GM12878 (cell line): ENCODE results near the gene USP15.

Source experiments
- CTCF ChIP-seq, 3 experiments: IDR thresholded peaks in 2 of 3; conservative IDR thresholded peaks in 1 of 3; 2 replicates each; pipeline ENCODE4 v1.5.1; 2011; ENCODE audit warnings: low read depth in 3 of 3, low read length in 3 of 3, mild to moderate bottlenecking in 3 of 3, control low read depth in 2 of 3, moderate library complexity in 2 of 3, inconsistent platforms in 1 of 3, mixed read lengths in 1 of 3; ENCODE audit not compliant: control insufficient read depth in 2 of 3, insufficient read depth in 1 of 3; ENCODE audit errors: extremely low read depth in 1 of 3
- ETV6 ChIP-seq, 2 experiments: fragments of 450-650 bp in 1 of 2; IDR thresholded peaks in 1 of 2; conservative IDR thresholded peaks in 1 of 2; 2 replicates each; pipeline ENCODE4 v1.6.1; 2014; ENCODE audit warnings: antibody characterized with exemption in 1 of 2, borderline replicate concordance in 1 of 2, low read depth in 1 of 2, mild to moderate bottlenecking in 1 of 2, moderate library complexity in 1 of 2
- GABPA ChIP-seq: IDR thresholded peaks from 2 replicates; pipeline ENCODE4 v1.6.1; 2014; ENCODE audit warnings: antibody characterized with exemption, low read depth, mild to moderate bottlenecking, inconsistent platforms
- IRF3 ChIP-seq: fragments of 450-650 bp; IDR thresholded peaks from 2 replicates; pipeline ENCODE4 v1.6.1; 2014; ENCODE audit warnings: mild to moderate bottlenecking
- NR2C2 ChIP-seq: IDR thresholded peaks from 2 replicates; pipeline ENCODE4 v1.6.1; 2011; ENCODE audit warnings: borderline replicate concordance, low read depth; ENCODE audit not compliant: control insufficient read depth, insufficient read length
- POLR2A ChIP-seq: IDR thresholded peaks from 2 replicates; pipeline ENCODE4 v1.6.1; 2011; ENCODE audit warnings: low read depth, mild to moderate bottlenecking, low read length
- RFX5 ChIP-seq: IDR thresholded peaks from 2 replicates; pipeline ENCODE4 v1.6.1; 2011; ENCODE audit warnings: low read depth, low read length, improper control_type of control experiment
- SIN3A ChIP-seq: IDR thresholded peaks from 2 replicates; pipeline ENCODE4 v1.6.1; 2012; ENCODE audit warnings: low read depth, low read length, improper control_type of control experiment

DNA sequence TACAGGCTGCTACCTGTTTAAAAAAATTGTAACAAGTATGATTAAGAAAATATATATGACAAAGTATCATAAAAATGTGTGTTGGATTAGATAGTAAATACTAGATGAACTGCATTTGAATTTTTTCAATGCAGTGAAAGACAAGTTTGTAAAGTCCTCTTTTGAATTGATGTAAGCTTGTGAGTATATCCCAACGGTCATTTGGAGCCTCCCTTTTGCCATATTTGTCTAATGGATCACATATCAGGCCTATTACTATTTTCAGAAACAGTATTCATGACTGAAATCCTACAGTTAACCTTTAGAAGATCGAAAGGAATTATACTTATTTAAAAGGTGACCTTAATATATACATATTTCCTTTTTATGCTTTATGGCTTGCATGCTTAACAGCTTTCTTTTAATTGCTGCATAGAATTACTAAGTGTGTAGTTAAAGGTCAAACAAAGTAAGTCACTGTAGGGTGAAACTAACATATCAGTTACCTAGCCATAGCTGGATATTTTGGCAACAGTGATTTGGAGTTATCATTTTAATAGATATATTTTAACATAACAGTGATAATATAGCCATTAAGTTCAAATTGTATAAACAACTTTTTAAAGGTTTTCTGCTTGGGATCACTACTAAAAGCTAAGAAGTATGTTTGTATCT is 53.6 kb downstream of the USP15 start:
- TF ChIP-seq SIN3A: no peak
- TF ChIP-seq GABPA: no peak
- TF ChIP-seq POLR2A: no peak
- no peak for TF ChIP-seq RFX5
- no peak for TF ChIP-seq CTCF (IDR thresholded peaks at IDR 0.05 in 2 of 3, conservative IDR thresholded peaks at IDR 0.05 in 1 of 3; ENCODE audit: control insufficient read depth in 2 of 3, extremely low read depth in 1 of 3, insufficient read depth in 1 of 3, low read depth in 3 of 3, low read length in 3 of 3)
- no peak for TF ChIP-seq IRF3
- TF ChIP-seq NR2C2: no peak
- TF ChIP-seq ETV6 (conservative IDR thresholded peaks at IDR 0.05 in 1 of 2, IDR thresholded peaks at IDR 0.05 in 1 of 2; ENCODE audit: borderline replicate concordance in 1 of 2, low read depth in 1 of 2): no peak
